Stimulated activated CD4-positive, alpha-beta T cell treated with anti-CD3 and anti-CD28 coated beads, Interleukin-4, amount 100 ng/mL, for 4 hours (primary cell): ENCODE data around the gene PKNOX2.

ENCODE experiments used
- DNase-seq, 2 experiments: peaks; one replicate each; pipeline ENCODE4 v3.0.0-alpha.2; 2020

PKNOX2 gene

GRCh38 chr11:125267548-125267947 lies 103.0 kb downstream of the PKNOX2 start:
- no peak for DNase-seq

- DNase-seq: no peak
Observed at GRCh38 chr11:125268611-125269010, 104.1 kb downstream of the PKNOX2 start.

GRCh38 chr11:125270106-125270505 lies 105.6 kb downstream of the PKNOX2 start:
- no peak for DNase-seq

DNA sequence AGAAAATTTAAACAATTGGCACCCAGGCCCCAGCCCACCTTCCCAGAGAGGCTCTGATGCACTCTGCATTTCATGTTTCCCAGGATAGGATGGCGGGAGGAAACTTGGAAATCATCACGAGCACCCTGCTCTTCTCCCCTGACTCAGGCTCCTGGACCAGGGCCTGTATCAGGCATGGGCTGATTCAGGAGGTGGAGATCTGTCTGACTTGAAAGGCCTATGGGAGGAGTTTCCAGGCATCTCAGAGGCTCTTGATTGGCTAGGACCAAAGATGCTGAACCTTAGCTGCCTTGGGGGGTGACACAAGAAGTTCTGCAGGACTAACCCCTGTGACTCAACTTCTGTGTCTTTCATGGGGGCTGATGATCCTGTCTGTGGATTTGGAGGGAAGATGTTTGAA lies 106.2 kb downstream of the PKNOX2 start:
- DNase-seq: no peak

- DNase-seq: no peak
Observed at GRCh38 chr11:125271483-125272091, 107.0 kb downstream of the PKNOX2 start.

DNA sequence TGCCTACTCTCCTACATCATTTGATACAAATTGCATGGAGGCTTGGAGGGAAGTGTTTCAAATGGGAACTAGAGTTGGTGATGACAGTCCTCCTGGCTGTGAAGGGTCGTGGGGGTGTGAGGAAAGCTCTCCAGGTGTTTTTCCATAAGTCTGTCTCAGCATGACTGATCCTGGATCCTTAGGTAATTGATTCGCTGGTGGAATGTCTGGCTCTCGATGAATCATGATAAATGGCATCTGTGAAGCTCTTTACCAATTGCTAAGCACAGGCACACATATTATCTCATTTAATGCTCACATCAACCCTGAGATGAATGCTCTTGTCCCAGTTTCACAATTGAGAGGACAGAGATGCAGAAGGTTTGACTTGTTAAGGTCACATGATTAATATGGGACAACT lies 107.5 kb downstream of the PKNOX2 start:
- DNase-seq: no peak

- no peak for DNase-seq
Observed at GRCh38 chr11:125272821-125273220, 108.3 kb downstream of the PKNOX2 start.

- no peak for DNase-seq
Observed at GRCh38 chr11:125273519-125274000, 109.0 kb downstream of the PKNOX2 start.

- DNase-seq: no peak
Observed at GRCh38 chr11:125274309-125274708, 109.8 kb downstream of the PKNOX2 start.

GRCh38 chr11:125274774-125275173 lies 110.2 kb downstream of the PKNOX2 start:
- no peak for DNase-seq

DNA sequence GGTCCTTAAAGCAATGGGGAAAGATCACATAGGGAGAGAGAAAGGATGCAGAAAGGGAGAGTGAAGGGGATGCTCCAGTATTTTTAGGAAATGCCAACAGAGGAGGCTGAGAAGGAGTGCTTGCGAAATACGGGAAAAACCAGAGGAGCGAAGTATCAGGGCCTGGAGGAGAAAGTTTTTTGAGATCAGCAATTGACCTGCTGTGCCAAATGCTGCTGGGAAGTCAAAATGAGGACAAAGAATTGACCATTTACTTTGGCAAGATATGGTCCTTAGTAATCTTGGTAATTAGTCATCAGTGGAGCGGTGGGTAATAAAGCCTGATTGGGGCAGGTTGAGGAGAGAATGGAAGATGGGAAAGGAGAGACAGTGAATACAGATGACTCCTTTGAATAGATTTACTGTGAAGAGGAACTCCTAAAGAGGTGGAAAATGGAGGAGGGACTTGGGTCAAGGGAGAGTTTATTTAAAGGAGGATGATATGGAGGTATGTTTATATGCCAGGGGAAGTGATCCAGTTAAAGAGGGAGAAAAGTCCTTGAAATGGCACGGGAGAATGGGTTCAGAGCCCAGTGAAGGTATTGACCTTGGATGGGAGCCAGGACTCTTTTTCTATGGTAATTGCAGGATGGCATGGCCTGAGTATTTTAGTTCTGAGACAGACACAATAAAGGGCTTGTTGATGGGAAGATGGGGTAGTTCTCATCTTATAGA lies 111.5 kb downstream of the PKNOX2 start:
- no peak for DNase-seq

DNA sequence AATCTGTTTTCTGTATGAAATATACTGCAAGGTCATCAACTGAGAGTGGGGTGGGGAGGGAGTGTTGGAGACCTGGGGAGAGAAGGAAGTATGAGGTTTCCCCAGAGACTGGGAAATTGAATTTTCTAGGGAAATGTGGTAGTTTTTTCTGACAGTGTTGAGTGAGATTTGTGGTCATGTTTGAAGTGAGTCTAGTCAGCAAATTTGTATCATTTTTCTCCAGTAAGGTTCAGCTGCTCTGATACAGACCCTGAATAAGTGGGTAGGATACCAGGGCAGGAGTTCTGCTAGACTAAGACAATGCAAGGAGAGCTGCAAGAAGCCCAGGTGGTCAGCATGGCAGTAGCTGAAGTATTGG lies 112.0 kb downstream of the PKNOX2 start:
- no peak for DNase-seq

DNA sequence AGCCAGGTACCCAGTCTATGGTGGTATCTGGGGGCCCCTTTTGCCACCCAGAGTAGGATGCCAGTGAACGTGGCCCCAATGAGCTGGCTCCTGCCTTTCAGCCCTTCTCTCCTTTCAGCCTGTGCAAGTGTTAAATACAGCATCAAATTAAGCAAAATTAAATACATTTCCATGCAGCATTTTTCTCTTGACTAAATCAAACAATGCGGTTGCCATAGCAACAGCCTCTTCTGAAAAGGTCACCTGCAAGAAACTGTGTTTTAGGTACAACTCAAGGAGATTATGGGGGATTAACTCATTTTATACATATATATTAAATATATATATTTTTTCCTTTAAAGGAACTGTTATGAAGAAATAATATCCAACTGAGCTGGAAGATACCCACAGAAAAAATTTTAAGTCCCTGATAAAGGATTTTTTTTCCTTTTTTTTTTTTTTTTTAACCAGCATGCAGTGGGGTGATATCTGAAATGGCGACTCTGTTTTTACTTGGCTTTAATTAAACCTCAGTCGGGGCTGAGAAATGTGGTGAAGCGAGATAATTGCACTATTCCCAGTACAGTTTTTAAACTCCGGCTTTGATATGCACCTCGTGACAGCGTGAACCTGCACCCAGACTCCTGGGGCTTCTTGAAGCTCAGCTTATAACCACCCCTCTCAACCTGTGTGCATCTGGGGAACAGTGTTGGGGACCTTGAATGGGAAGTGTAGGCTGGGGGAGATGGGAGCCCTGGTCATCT lies 115.3 kb downstream of the PKNOX2 start:
- no peak for DNase-seq

GRCh38 chr11:125280646-125281045 lies 116.1 kb downstream of the PKNOX2 start:
- DNase-seq: no peak

DNA sequence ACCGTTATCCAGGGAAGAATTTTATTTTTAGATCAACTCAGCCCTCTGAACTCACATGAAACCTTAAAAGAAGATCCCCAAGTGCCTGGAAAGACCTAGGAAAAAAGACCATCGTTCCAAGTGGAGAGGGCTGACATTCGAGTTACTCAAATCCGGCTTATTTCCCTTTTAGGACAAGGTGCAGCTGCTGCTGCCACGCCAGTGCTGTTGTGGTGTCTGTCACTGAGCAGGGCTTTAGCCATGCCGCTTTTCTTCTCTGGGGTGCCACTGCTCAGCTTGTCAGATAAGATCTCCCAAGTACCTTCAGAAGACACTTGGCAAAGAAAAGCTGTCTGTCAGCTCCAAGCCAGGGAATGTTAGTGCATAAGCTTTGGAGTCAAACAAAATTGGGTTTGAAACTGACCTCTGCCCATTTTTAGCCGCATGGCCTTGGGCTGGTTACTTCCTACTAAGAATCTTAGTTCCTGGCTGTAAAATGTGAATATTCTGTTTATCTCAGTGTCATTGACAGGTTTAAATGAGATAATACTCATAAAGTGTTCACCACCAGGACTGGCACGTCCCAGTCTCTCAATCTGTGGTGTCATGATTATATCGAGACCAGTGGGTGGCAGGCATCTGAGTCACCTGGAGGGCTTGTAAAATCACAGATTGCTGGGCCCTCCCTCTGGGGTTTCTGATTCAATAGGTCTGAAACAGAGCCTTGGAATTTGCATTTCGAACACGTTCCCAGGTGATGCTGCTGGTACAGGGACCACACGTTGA lies 117.5 kb downstream of the PKNOX2 start:
- DNase-seq: no peak

GRCh38 chr11:125282596-125282914 lies 118.0 kb downstream of the PKNOX2 start:
- DNase-seq: no peak

GRCh38 chr11:125284245-125284850 lies 119.8 kb downstream of the PKNOX2 start:
- no peak for DNase-seq

DNA sequence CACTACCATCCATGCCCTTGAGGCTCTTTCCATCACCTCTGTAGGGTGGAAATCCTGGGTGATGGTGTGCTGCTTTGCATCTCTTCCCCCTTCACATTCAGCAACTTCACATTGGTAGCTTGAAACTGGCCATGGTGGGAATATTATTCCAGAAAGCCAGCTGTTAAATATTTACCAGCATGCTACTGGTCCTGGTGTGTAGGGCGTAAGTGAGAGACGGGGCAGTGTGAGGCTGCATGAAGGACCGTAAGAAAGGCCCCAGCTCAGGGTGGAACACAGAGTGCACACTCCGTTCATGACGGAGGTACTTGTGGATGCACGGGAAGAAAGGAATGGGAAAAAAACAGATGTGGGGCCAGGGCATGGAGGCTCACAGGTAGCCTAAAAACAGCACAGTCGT lies 121.3 kb downstream of the PKNOX2 start:
- no peak for DNase-seq

DNA sequence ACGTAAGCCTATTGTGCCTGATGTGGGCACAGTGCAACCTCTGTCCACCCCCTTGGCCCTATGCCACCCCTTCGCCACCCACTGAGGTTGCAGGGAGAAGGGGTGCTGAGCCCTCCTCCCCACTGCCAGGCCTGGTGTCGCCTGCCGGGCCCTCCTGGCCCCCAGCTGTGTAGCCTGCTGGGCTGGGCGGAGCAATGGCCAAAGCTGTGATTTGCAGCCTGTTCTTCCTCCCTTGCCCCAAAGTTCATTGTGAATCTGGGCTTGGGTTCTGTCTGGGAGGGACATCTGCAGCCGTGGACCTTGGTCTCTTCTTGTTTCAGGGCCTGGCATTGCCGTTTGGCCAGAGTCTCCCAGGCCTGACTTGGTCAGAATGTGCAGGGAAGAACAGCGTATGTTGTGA lies 121.9 kb downstream of the PKNOX2 start:
- DNase-seq: no peak

- DNase-seq: no peak
Observed at GRCh38 chr11:125287491-125288210, 123.1 kb downstream of the PKNOX2 start.

GRCh38 chr11:125289419-125290098 lies 125.0 kb downstream of the PKNOX2 start:
- no peak for DNase-seq

- DNase-seq: no peak
Observed at GRCh38 chr11:125290263-125290662, 125.7 kb downstream of the PKNOX2 start.
